ENCODE measurements around the gene SERPINB1.
"Not testable (repeated sequence)": the region's sequence is repeated elsewhere in the genome, so short reads cannot be mapped to it uniquely, and the experiment has no call there.

SERPINB1 gene

DNA sequence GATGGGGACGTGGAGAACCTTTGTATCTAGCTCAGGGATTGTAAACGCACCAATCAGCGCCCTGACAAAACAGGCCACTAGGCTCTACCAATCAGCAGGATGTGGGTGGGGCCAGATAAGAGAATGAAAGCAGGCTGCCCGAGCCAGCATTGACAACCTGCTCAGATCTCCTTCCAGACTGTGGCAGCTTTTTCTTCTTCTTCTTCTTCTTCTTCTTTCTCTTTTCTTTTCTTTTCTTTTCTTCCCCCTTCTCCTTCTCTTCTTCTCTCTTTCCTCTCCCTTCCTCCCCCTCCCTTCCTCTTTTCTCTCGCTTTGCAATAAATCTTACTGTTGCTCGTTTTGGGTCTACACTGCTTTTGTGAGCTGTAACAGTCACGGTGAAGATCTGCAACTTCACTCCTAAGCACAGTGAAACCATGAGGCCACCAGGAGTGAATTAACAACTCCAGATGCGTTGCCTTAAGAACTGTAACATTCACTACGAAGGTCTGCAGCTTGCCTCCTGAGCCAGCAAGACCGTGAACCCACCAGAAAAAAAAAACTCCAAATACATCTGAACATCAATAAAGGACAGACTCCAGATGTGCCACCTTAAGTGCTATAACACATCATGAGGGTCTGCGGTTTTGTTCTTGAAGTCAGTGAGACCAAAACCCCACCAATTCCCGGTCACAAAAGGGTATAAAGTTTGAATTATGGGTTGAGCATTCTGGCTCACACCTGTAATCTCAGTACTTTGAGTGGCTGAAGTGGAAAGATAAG is 19.6 kb upstream of the SERPINB1 start:
- Histone ChIP-seq H2AFZ (no peak overlapping the region), H3K9me3 (ENCODE audit: control insufficient read depth, low read length) (no peaks in the 10 kb centered on the region), H3K27me3 (ENCODE audit: control insufficient read depth, insufficient read depth, low read length) (no peaks in the 10 kb centered on the region), H3K9ac (no peak overlapping the region), H3K4me2 (ENCODE audit: low read length) (no peak overlapping the region), H3K27ac (no peak overlapping the region), H3K4me3 (ENCODE audit: low read depth, low read length) (no peak overlapping the region), H3K36me3 (ENCODE audit: control insufficient read depth, insufficient read depth, low read length) (no peaks in the 10 kb centered on the region), H3K79me2 (no peaks in the 10 kb centered on the region), H3K4me1 (peaks cover 13% of the 10 kb centered on the region)
- TF ChIP-seq, protein P1, sequence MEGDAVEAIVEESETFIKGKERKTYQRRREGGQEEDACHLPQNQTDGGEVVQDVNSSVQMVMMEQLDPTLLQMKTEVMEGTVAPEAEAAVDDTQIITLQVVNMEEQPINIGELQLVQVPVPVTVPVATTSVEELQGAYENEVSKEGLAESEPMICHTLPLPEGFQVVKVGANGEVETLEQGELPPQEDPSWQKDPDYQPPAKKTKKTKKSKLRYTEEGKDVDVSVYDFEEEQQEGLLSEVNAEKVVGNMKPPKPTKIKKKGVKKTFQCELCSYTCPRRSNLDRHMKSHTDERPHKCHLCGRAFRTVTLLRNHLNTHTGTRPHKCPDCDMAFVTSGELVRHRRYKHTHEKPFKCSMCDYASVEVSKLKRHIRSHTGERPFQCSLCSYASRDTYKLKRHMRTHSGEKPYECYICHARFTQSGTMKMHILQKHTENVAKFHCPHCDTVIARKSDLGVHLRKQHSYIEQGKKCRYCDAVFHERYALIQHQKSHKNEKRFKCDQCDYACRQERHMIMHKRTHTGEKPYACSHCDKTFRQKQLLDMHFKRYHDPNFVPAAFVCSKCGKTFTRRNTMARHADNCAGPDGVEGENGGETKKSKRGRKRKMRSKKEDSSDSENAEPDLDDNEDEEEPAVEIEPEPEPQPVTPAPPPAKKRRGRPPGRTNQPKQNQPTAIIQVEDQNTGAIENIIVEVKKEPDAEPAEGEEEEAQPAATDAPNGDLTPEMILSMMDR (IDR thresholded peaks at IDR 0.05) = no peak

DNA sequence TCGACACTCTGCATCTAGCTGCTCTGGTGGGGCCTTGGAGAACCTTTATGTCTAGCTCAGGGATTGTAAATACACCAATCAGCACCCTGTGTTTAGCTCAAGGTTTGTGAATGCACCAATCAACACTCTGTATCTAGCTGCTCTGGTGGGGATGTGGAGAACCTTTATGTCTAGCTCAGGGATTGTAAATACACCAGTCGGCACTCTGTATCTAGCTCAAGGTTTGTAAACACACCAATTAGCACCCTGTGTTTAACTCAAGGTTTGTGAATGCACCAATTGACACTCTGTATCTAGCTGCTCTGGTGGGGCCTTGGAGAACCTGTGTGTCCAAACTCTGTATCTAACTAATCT is 19.0 kb upstream of the SERPINB1 start:
- H3K4me1 ChIP-seq = peaks cover 13% of the 10 kb centered on the region
- not testable (repeated sequence) for H3K9me3 ChIP-seq (ENCODE audit: control insufficient read depth, low read length); H3K27ac ChIP-seq

DNA sequence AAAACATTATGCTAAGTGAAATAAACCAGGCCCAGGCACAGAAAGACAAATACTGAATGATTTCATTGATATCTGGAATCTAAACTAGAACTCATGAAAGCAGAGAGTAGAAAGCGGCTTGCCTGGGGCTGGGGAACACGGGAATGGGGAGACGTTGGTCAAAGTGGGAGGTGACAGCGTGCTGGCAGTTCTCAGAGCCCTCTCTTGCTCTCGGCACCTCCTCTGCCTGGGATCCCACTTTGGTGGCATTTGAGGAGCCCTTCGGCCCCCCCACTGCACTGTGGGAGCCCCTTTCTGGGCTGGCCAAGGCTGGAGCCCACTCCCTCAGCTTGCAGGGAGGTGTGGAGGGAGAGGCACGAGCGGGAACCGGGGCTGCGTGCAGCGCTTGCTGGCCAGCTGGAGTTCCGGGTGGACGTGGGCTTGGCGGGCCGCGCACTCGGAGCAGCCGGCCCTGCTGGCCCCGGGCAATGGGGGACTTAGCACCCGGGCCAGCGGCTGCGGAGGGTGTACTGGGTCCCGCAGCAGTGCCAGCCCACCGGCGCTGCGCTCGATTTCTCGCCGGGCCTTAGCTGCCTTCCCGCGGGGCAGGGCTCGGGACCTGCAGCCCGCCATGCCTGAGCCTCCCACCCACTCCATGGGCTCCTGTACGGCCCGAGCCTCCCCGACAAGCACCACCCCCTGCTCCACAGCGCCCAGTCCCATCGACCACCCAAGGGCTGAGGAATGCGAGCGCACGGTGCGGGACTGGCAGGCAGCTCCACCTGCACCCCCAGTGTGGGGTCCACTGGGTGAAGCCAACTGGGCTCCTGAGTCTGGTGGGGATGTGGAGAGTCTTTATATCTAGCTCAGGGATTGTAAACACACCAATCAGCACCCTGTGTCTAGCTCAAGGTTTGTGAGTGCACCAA is 18.4 kb upstream of the SERPINB1 start:
- peaks cover 13% of the 10 kb centered on the region for H3K4me1 ChIP-seq

More for the DNA sequence above, 19.0 kb upstream of the SERPINB1 start:
- not testable (repeated sequence) for H3K4me2 ChIP-seq (ENCODE audit: low read length); H3K4me3 ChIP-seq (ENCODE audit: low read depth, low read length); H2AFZ ChIP-seq; H3K36me3 ChIP-seq (ENCODE audit: control insufficient read depth, insufficient read depth, low read length); H3K79me2 ChIP-seq; H3K9ac ChIP-seq; H3K27me3 ChIP-seq (ENCODE audit: control insufficient read depth, insufficient read depth, low read length)

GRCh38 chr6:2859185-2859700 is 17.6 kb upstream of the SERPINB1 start:
- no peak overlapping the region for H3K4me3 ChIP-seq (ENCODE audit: low read depth, low read length)
- no peak overlapping the region for H3K9ac ChIP-seq
- peak overlapping the region; percentile 0 for H2AFZ ChIP-seq
- no peaks in the 10 kb centered on the region for H3K9me3 ChIP-seq (ENCODE audit: control insufficient read depth, low read length)
- no peak overlapping the region for H3K27ac ChIP-seq
- H3K27me3 ChIP-seq (ENCODE audit: control insufficient read depth, insufficient read depth, low read length) = no peaks in the 10 kb centered on the region
- TF ChIP-seq, protein P1 (IDR thresholded peaks at IDR 0.05) = no peak
- H3K79me2 ChIP-seq = no peaks in the 10 kb centered on the region
- H3K4me1 ChIP-seq = peaks cover 13% of the 10 kb centered on the region
- H3K4me2 ChIP-seq (ENCODE audit: low read length) = no peak overlapping the region
- H3K36me3 ChIP-seq (ENCODE audit: control insufficient read depth, insufficient read depth, low read length) = no peaks in the 10 kb centered on the region

More for the DNA sequence above, 18.4 kb upstream of the SERPINB1 start:
- H3K27me3 ChIP-seq (ENCODE audit: control insufficient read depth, insufficient read depth, low read length); H3K4me3 ChIP-seq (ENCODE audit: low read depth, low read length); H3K4me2 ChIP-seq (ENCODE audit: low read length); H2AFZ ChIP-seq; H3K79me2 ChIP-seq; H3K9me3 ChIP-seq (ENCODE audit: control insufficient read depth, low read length); H3K9ac ChIP-seq; H3K27ac ChIP-seq; H3K36me3 ChIP-seq (ENCODE audit: control insufficient read depth, insufficient read depth, low read length): not testable (repeated sequence)

DNA sequence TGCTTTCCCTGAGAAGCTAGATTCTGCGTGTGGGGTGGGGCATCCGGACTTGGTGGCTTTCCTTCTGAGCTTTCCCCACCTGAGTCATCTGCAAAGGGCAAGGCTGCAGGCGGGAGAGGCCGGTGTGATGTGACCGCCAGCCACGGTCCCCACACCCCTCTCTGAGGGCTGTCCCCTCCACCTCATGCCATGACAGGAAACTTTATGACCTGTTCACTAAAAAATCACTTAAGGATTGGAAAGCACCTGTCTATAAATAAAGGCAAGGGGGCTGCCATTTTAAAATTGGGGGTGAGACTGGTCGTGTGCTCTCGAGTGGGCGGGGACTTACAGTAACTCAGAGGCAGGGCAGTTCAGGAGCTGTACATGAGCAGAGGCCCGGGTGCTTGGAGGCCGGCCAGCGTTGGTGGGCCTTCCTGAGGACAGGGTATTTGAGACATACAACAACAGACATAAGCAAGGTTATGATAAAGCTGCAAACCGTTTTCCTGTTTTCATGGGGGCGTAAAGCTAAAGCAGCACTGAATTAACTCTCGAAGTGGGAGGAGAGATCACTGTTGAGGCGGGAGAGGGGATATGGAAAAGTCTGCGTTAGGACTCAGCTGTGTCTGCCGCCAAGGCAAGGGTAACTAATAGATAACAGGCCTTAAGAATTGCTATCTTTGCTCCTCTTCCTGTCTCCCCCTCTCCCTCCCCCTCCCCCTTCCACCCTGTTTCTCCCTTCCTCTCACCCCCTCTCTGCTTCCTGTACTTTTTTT is 16.1 kb upstream of the SERPINB1 start:
- Histone ChIP-seq H3K79me2 (no peaks in the 10 kb centered on the region), H2AFZ (peak overlapping the region; percentile 40), H3K4me3 (ENCODE audit: low read depth, low read length) (no peak overlapping the region), H3K36me3 (ENCODE audit: control insufficient read depth, insufficient read depth, low read length) (no peaks in the 10 kb centered on the region), H3K9ac (no peak overlapping the region), H3K9me3 (ENCODE audit: control insufficient read depth, low read length) (no peaks in the 10 kb centered on the region), H3K4me1 (peaks cover 15% of the 10 kb centered on the region), H3K27ac (peak overlapping the region; percentile 26), H3K27me3 (ENCODE audit: control insufficient read depth, insufficient read depth, low read length) (no peaks in the 10 kb centered on the region), H3K4me2 (ENCODE audit: low read length) (no peak overlapping the region)
- TF ChIP-seq, protein P1 (IDR thresholded peaks at IDR 0.05) = no peak
